Fibroblast of villous mesenchyme (primary cell): ENCODE measurements around the gene NANOS2. TPM values are rescaled to one million over a fixed set of nuclear protein-coding genes. Genes with fewer than 3 reads are reported as not detected.

Experiments
- DNase-seq: peaks from one replicate; pipeline ENCODE4 v3.0.0-alpha.2; 2010; ENCODE audit warnings: low read depth
- H3K4me3 ChIP-seq: 2 replicates; pipeline ENCODE4 v1.5.1; 2011; ENCODE audit warnings: low read depth, mild to moderate bottlenecking, low read length
- CTCF ChIP-seq: IDR thresholded peaks from 2 replicates; pipeline ENCODE4 v1.5.1; 2012; ENCODE audit warnings: low read depth, mild to moderate bottlenecking, low read length; ENCODE audit not compliant: insufficient read depth
- total RNA-seq: library from RNA; depleted of rRNA; stranded (reverse); fragments of >200 nt; gene quantifications from 2 replicates; pipeline ENCODE4 v1.2.3, GENCODE V29; 2012

NANOS2 gene
- not detected in 2 replicates for total RNA-seq

- DNase-seq, result no peak
- H3K4me3 ChIP-seq, result no peak within 1 kb of the TSS
- TF ChIP-seq CTCF, result no peak
Measured at GRCh38 chr19:45913874-45914830, at the start of gene NANOS2. NANOS2 (minus strand) TSS chr19:45914778; CDS start chr19:45914693, 85 bp downstream.

- H3K4me3 ChIP-seq, result no peak overlapping the region
- DNase-seq, result no peak
- no peak for TF ChIP-seq CTCF
Measured at GRCh38 chr19:45962021-45962420, 47.4 kb upstream of the NANOS2 start.

GRCh38 chr19:45960595-45961235, 46.1 kb upstream of the NANOS2 start:
- DNase-seq, result no peak
- H3K4me3 ChIP-seq, result no peak overlapping the region
- TF ChIP-seq CTCF, result no peak

GRCh38 chr19:45959517-45960025, 45.0 kb upstream of the NANOS2 start:
- no peak for DNase-seq
- no peak for TF ChIP-seq CTCF
- no peak overlapping the region for H3K4me3 ChIP-seq

- DNase-seq, result no peak
- H3K4me3 ChIP-seq, result no peak overlapping the region
- TF ChIP-seq CTCF, result no peak
Measured at GRCh38 chr19:45958769-45959516, 44.4 kb upstream of the NANOS2 start.

GRCh38 chr19:45958320-45958719, 43.7 kb upstream of the NANOS2 start:
- H3K4me3 ChIP-seq, result no peak overlapping the region
- no peak for DNase-seq
- no peak for TF ChIP-seq CTCF
